T-helper 17 cell (primary cell): ENCODE results near the gene YBEY. TPM values are rescaled to one million over a fixed set of nuclear protein-coding genes. Genes with fewer than 3 reads are reported as not detected.
"Not testable (repeated sequence)": the region's sequence is repeated elsewhere in the genome, so short reads cannot be mapped to it uniquely, and the experiment has no call there.

Source experiments
- ATAC-seq: fragments of 150-1000 bp; cut with Tn5 transposase; 2 replicates; pipeline ENCODE4 v1.10.0; 2021; ENCODE audit warnings: mild to moderate bottlenecking, moderate library complexity
- DNase-seq, 3 donors: peaks; one replicate each; pipeline versions ENCODE4 v3.0.0 to v3.0.0-alpha.2; 2020 to 2021
- H3K9me3 ChIP-seq: one replicate; pipeline ENCODE4 v1.7.0; 2013; ENCODE audit warnings: low read length, mild to moderate bottlenecking; ENCODE audit not compliant: control insufficient read depth, poor library complexity, severe bottlenecking
- H3K27ac Mint-ChIP-seq: one replicate; pipeline ENCODE4 v1.8.0; 2022; ENCODE audit warnings: mild to moderate bottlenecking, moderate library complexity, mixed read lengths
- H3K27me3 Mint-ChIP-seq: one replicate; pipeline ENCODE4 v1.8.0; 2022; ENCODE audit warnings: mixed read lengths
- H3K36me3 Mint-ChIP-seq: one replicate; pipeline ENCODE4 v1.8.0; 2022; ENCODE audit warnings: low read depth, mixed read lengths
- H3K4me1 Mint-ChIP-seq: one replicate; pipeline ENCODE4 v1.8.0; 2022; ENCODE audit warnings: mild to moderate bottlenecking, mixed read lengths
- H3K4me3 Mint-ChIP-seq: one replicate; pipeline ENCODE4 v1.8.0; 2022; ENCODE audit warnings: mild to moderate bottlenecking, moderate library complexity, mixed read lengths
- total RNA-seq, 4 donors: library from RNA in 2 of 4; stranded (reverse) in 2 of 4; gene quantifications; one replicate each; pipeline ENCODE4 v1.2.3 and lab custom pipeline; 2022 to 2026

Gene YBEY
- total RNA-seq, 2 donors from 2014 or later: 5.2 to 11.2 TPM

- ATAC-seq (peak; percentile 33), DNase-seq (no peak)
- no peak overlapping the region for H3K27ac Mint-ChIP-seq
Measured at GRCh38 chr21:46297338-46298271, 11.5 kb downstream of the YBEY start.

GRCh38 chr21:46299167-46299566 lies 13.0 kb downstream of the YBEY start:
- no peak for ATAC-seq
- no peak overlapping the region for H3K27ac Mint-ChIP-seq
- H3K4me3 Mint-ChIP-seq: no peak overlapping the region
- DNase-seq: no peak
- H3K27me3 Mint-ChIP-seq: no peaks in the 10 kb centered on the region
- H3K9me3 ChIP-seq: no peaks in the 10 kb centered on the region
- peaks cover 2% of the 10 kb centered on the region for H3K4me1 Mint-ChIP-seq
- no peaks in the 10 kb centered on the region for H3K36me3 Mint-ChIP-seq

More at GRCh38 chr21:46297338-46298271, 11.5 kb downstream of the YBEY start:
- Mint-ChIP-seq H3K4me3 (peak overlapping the region; percentile 83), H3K4me1 (peaks cover 2% of the 10 kb centered on the region), H3K36me3 (no peaks in the 10 kb centered on the region), H3K27me3 (no peaks in the 10 kb centered on the region)
- H3K9me3 ChIP-seq: no peaks in the 10 kb centered on the region

GRCh38 chr21:46301759-46302158 lies 15.6 kb downstream of the YBEY start:
- Mint-ChIP-seq H3K27me3 (no peaks in the 10 kb centered on the region), H3K4me3 (no peak overlapping the region), H3K27ac (no peak overlapping the region), H3K36me3 (peaks cover 2% of the 10 kb centered on the region), H3K4me1 (peaks cover 4% of the 10 kb centered on the region)
- ATAC-seq (no peak), DNase-seq (no peak)
- H3K9me3 ChIP-seq: no peaks in the 10 kb centered on the region

GRCh38 chr21:46304437-46304836 lies 18.3 kb downstream of the YBEY start:
- Mint-ChIP-seq H3K27ac (no peak overlapping the region), H3K4me3 (no peak overlapping the region), H3K27me3 (no peaks in the 10 kb centered on the region), H3K4me1 (peaks cover 4% of the 10 kb centered on the region), H3K36me3 (peaks cover 2% of the 10 kb centered on the region)
- H3K9me3 ChIP-seq: no peaks in the 10 kb centered on the region
- ATAC-seq (no peak), DNase-seq (no peak)

GRCh38 chr21:46304955-46305354 lies 18.8 kb downstream of the YBEY start:
- DNase-seq: no peak
- peak; percentile 30 for ATAC-seq
- H3K27ac Mint-ChIP-seq: no peak overlapping the region

GRCh38 chr21:46307625-46308024 lies 21.5 kb downstream of the YBEY start:
- no peak overlapping the region for H3K4me3 Mint-ChIP-seq
- H3K27ac Mint-ChIP-seq: no peak overlapping the region
- no peaks in the 10 kb centered on the region for H3K27me3 Mint-ChIP-seq
- DNase-seq: no peak
- no peak for ATAC-seq
- H3K36me3 Mint-ChIP-seq: peaks cover 2% of the 10 kb centered on the region
- H3K9me3 ChIP-seq: no peaks in the 10 kb centered on the region
- peaks cover 4% of the 10 kb centered on the region for H3K4me1 Mint-ChIP-seq

More at GRCh38 chr21:46304955-46305354, 18.8 kb downstream of the YBEY start:
- Mint-ChIP-seq H3K4me1 (peaks cover 4% of the 10 kb centered on the region), H3K36me3 (peaks cover 2% of the 10 kb centered on the region), H3K4me3 (no peak overlapping the region), H3K27me3 (no peaks in the 10 kb centered on the region)
- no peaks in the 10 kb centered on the region for H3K9me3 ChIP-seq

GRCh38 chr21:46308431-46308830 lies 22.3 kb downstream of the YBEY start:
- ATAC-seq (no peak), DNase-seq (no peak)
- Mint-ChIP-seq H3K27ac (no peak overlapping the region), H3K4me3 (no peak overlapping the region), H3K36me3 (peaks cover 2% of the 10 kb centered on the region), H3K27me3 (no peaks in the 10 kb centered on the region), H3K4me1 (peaks cover 4% of the 10 kb centered on the region)
- no peaks in the 10 kb centered on the region for H3K9me3 ChIP-seq

- ATAC-seq, H3K27ac Mint-ChIP-seq, DNase-seq, H3K4me3 Mint-ChIP-seq, H3K9me3 ChIP-seq, H3K36me3 Mint-ChIP-seq, H3K4me1 Mint-ChIP-seq, H3K27me3 Mint-ChIP-seq: not testable (repeated sequence)
Measured at GRCh38 chr21:46310260-46310659, 24.1 kb downstream of the YBEY start.

GRCh38 chr21:46311568-46311967 lies 25.4 kb downstream of the YBEY start:
- no peak overlapping the region for H3K27ac Mint-ChIP-seq
- no peaks in the 10 kb centered on the region for H3K9me3 ChIP-seq
- DNase-seq (no peak), ATAC-seq (no peak)
- no peaks in the 10 kb centered on the region for H3K27me3 Mint-ChIP-seq
- no peak overlapping the region for H3K4me3 Mint-ChIP-seq
- no peaks in the 10 kb centered on the region for H3K36me3 Mint-ChIP-seq
- H3K4me1 Mint-ChIP-seq: peaks cover 2% of the 10 kb centered on the region

- ATAC-seq (no peak), DNase-seq (no peak)
- no peaks in the 10 kb centered on the region for H3K36me3 Mint-ChIP-seq
- H3K9me3 ChIP-seq: no peaks in the 10 kb centered on the region
- H3K4me3 Mint-ChIP-seq: no peak overlapping the region
- H3K27ac Mint-ChIP-seq: no peak overlapping the region
- no peaks in the 10 kb centered on the region for H3K4me1 Mint-ChIP-seq
- H3K27me3 Mint-ChIP-seq: no peaks in the 10 kb centered on the region
Measured at GRCh38 chr21:46312949-46313348, 26.8 kb downstream of the YBEY start.

GRCh38 chr21:46314441-46315020 lies 28.4 kb downstream of the YBEY start:
- no peak overlapping the region for H3K27ac Mint-ChIP-seq
- H3K4me1 Mint-ChIP-seq: no peaks in the 10 kb centered on the region
- no peak overlapping the region for H3K4me3 Mint-ChIP-seq
- H3K9me3 ChIP-seq: no peaks in the 10 kb centered on the region
- no peaks in the 10 kb centered on the region for H3K27me3 Mint-ChIP-seq
- no peaks in the 10 kb centered on the region for H3K36me3 Mint-ChIP-seq
- ATAC-seq (no peak), DNase-seq (no peak)

- no peak for ATAC-seq
- H3K36me3 Mint-ChIP-seq: no peaks in the 10 kb centered on the region
- no peak for DNase-seq
- no peak overlapping the region for H3K4me3 Mint-ChIP-seq
- no peaks in the 10 kb centered on the region for H3K9me3 ChIP-seq
- no peak overlapping the region for H3K27ac Mint-ChIP-seq
- H3K4me1 Mint-ChIP-seq: peaks cover 5% of the 10 kb centered on the region
- no peaks in the 10 kb centered on the region for H3K27me3 Mint-ChIP-seq
Measured at GRCh38 chr21:46316708-46317324, 30.7 kb downstream of the YBEY start.

- no peak for ATAC-seq
- peaks cover 9% of the 10 kb centered on the region for H3K4me1 Mint-ChIP-seq
- DNase-seq: no peak
- no peaks in the 10 kb centered on the region for H3K9me3 ChIP-seq
- H3K4me3 Mint-ChIP-seq: no peak overlapping the region
- no peaks in the 10 kb centered on the region for H3K27me3 Mint-ChIP-seq
- no peaks in the 10 kb centered on the region for H3K36me3 Mint-ChIP-seq
- H3K27ac Mint-ChIP-seq: no peak overlapping the region
Measured at GRCh38 chr21:46317710-46318463, 31.7 kb downstream of the YBEY start.
